HepG2 (cell line): ENCODE data around the gene MEAF6. TPM values are rescaled to one million over a fixed set of nuclear protein-coding genes. Genes with fewer than 3 reads are reported as not detected.

Source experiments
- BCL3 ChIP-seq: sonication (generic); formaldehyde crosslinking; IDR thresholded peaks from 2 replicates; pipeline ENCODE4 v1.5.1; 2020; ENCODE audit warnings: mild to moderate bottlenecking, missing genetic modification reagents, moderate library complexity
- HNRNPH1 ChIP-seq: fragments of 200-400 bp; formaldehyde crosslinking; optimal IDR thresholded peaks from 2 replicates; pipeline ENCODE3; 2017; ENCODE audit warnings: mild to moderate bottlenecking, low read depth, low read length
- JARID2 ChIP-seq: sonication (generic); formaldehyde crosslinking; IDR thresholded peaks from 2 replicates; pipeline ENCODE4 v1.8.1; 2023; ENCODE audit warnings: missing genetic modification reagents, inconsistent platforms; ENCODE audit not compliant: insufficient replicate concordance
- NCOA5 ChIP-seq: sonication (generic); formaldehyde crosslinking; IDR thresholded peaks from 2 replicates; pipeline ENCODE4 v1.4.0; 2020; ENCODE audit warnings: missing genetic modification reagents
- NFYC ChIP-seq: IDR thresholded peaks from 2 replicates; pipeline ENCODE4 v1.6.1; 2016; ENCODE audit warnings: missing genetic modification reagents, missing compliant biosample characterization
- ZNF121 ChIP-seq: sonication (generic); formaldehyde crosslinking; IDR thresholded peaks from 2 replicates; pipeline ENCODE4 v1.5.0; 2020; ENCODE audit warnings: mild to moderate bottlenecking, missing genetic modification reagents
- ZNF468 ChIP-seq: sonication (generic); formaldehyde crosslinking; IDR thresholded peaks from 2 replicates; pipeline ENCODE4 v1.8.0; 2022; ENCODE audit warnings: mild to moderate bottlenecking, moderate library complexity, missing genetic modification reagents
- ZNF562 ChIP-seq: sonication (generic); formaldehyde crosslinking; IDR thresholded peaks from 2 replicates; pipeline ENCODE4 v1.8.0; 2022; ENCODE audit warnings: missing genetic modification reagents, borderline replicate concordance
- ZNF839 ChIP-seq: sonication (generic); formaldehyde crosslinking; IDR thresholded peaks from 2 replicates; pipeline ENCODE4 v1.4.0; 2020; ENCODE audit warnings: missing genetic modification reagents, mild to moderate bottlenecking, borderline replicate concordance
- polyA plus RNA-seq, 8 experiments: library from polyadenylated mRNA; depleted of rRNA in 3 of 8; stranded (reverse) in 7 of 8; unstranded in 1 of 8; fragments of >200 nt; fragmentation: Illumina TruSeq in 4 of 8; extraction: Trizol in 4 of 8; gene quantifications; 2 replicates each; pipeline versions ENCODE4 v1.2.1 to v1.2.3, GENCODE V29; 2011 to 2016; ENCODE audit warnings: low read depth in 4 of 8, missing spikeins in 1 of 8, mixed read lengths in 1 of 8; ENCODE audit not compliant: insufficient read depth in 1 of 8
- total RNA-seq, 5 experiments: library from RNA; depleted of rRNA; stranded (reverse); fragments of >200 nt; fragmentation: Illumina TruSeq; extraction: Trizol; gene quantifications; 2 replicates each; pipeline ENCODE4 v1.2.3, GENCODE V29; 2016; ENCODE audit warnings: low read depth in 1 of 5
- TF ChIP-seq, protein P1 (sequence below): sonication (generic); formaldehyde crosslinking; IDR thresholded peaks from 2 replicates; pipeline ENCODE4 v1.4.0; 2020; ENCODE audit warnings: missing genetic modification reagents, borderline replicate concordance
- TF ChIP-seq, protein P2 (sequence below), 2 experiments: sonication (generic) in 1 of 2; formaldehyde crosslinking in 1 of 2; IDR thresholded peaks; 2 replicates each; pipeline versions ENCODE4 v1.4.0 to v1.6.1; 2016 to 2020; ENCODE audit warnings: borderline replicate concordance in 1 of 2, low read depth in 1 of 2, mild to moderate bottlenecking in 1 of 2, missing genetic modification reagents in 1 of 2
- TF ChIP-seq, protein P3 (sequence below): sonication (generic); formaldehyde crosslinking; IDR thresholded peaks from 2 replicates; pipeline ENCODE4 v1.5.0; 2020; ENCODE audit warnings: missing genetic modification reagents, mild to moderate bottlenecking, borderline replicate concordance
- TF ChIP-seq, protein P4 (sequence below): sonication (generic); formaldehyde crosslinking; conservative IDR thresholded peaks from 2 replicates; pipeline ENCODE4 v1.4.0; 2020; ENCODE audit warnings: mild to moderate bottlenecking, missing genetic modification reagents, moderate library complexity

The MEAF6 gene
- total and polyA plus RNA-seq, 2 of the 13 experiments (the other 11 are each of a cell fraction or from before 2014, with no cell fraction given): 29.5 to 45.6 TPM

- TF ChIP-seq, protein P1, sequence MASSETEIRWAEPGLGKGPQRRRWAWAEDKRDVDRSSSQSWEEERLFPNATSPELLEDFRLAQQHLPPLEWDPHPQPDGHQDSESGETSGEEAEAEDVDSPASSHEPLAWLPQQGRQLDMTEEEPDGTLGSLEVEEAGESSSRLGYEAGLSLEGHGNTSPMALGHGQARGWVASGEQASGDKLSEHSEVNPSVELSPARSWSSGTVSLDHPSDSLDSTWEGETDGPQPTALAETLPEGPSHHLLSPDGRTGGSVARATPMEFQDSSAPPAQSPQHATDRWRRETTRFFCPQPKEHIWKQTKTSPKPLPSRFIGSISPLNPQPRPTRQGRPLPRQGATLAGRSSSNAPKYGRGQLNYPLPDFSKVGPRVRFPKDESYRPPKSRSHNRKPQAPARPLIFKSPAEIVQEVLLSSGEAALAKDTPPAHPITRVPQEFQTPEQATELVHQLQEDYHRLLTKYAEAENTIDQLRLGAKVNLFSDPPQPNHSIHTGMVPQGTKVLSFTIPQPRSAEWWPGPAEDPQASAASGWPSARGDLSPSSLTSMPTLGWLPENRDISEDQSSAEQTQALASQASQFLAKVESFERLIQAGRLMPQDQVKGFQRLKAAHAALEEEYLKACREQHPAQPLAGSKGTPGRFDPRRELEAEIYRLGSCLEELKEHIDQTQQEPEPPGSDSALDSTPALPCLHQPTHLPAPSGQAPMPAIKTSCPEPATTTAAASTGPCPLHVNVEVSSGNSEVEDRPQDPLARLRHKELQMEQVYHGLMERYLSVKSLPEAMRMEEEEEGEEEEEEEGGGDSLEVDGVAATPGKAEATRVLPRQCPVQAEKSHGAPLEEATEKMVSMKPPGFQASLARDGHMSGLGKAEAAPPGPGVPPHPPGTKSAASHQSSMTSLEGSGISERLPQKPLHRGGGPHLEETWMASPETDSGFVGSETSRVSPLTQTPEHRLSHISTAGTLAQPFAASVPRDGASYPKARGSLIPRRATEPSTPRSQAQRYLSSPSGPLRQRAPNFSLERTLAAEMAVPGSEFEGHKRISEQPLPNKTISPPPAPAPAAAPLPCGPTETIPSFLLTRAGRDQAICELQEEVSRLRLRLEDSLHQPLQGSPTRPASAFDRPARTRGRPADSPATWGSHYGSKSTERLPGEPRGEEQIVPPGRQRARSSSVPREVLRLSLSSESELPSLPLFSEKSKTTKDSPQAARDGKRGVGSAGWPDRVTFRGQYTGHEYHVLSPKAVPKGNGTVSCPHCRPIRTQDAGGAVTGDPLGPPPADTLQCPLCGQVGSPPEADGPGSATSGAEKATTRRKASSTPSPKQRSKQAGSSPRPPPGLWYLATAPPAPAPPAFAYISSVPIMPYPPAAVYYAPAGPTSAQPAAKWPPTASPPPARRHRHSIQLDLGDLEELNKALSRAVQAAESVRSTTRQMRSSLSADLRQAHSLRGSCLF: no peak
- TF ChIP-seq ZNF839 (CRISPR knock-in tag) (no peak), BCL3 (CRISPR knock-in tag) (no peak), ZNF468 (no peak), NFYC (CRISPR knock-in tag) (no peak), ZNF562 (CRISPR knock-in tag) (no peak), JARID2 (CRISPR knock-in tag) (no peak), HNRNPH1 (no peak), ZNF121 (CRISPR knock-in tag) (no peak), NCOA5 (CRISPR knock-in tag) (no peak)
- TF ChIP-seq, protein P2, sequence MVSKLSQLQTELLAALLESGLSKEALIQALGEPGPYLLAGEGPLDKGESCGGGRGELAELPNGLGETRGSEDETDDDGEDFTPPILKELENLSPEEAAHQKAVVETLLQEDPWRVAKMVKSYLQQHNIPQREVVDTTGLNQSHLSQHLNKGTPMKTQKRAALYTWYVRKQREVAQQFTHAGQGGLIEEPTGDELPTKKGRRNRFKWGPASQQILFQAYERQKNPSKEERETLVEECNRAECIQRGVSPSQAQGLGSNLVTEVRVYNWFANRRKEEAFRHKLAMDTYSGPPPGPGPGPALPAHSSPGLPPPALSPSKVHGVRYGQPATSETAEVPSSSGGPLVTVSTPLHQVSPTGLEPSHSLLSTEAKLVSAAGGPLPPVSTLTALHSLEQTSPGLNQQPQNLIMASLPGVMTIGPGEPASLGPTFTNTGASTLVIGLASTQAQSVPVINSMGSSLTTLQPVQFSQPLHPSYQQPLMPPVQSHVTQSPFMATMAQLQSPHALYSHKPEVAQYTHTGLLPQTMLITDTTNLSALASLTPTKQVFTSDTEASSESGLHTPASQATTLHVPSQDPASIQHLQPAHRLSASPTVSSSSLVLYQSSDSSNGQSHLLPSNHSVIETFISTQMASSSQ (IDR thresholded peaks at IDR 0.05; ENCODE audit: low read depth): no peak
- TF ChIP-seq, protein P2 (CRISPR knock-in tag; IDR thresholded peaks at IDR 0.05; ENCODE audit: borderline replicate concordance): no peak
- TF ChIP-seq, protein P3, sequence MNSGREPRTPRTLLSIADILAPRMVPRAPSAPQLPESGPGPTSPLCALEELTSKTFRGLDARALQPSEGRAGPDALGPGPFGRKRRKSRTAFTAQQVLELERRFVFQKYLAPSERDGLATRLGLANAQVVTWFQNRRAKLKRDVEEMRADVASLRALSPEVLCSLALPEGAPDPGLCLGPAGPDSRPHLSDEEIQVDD: no peak
- TF ChIP-seq, protein P4, sequence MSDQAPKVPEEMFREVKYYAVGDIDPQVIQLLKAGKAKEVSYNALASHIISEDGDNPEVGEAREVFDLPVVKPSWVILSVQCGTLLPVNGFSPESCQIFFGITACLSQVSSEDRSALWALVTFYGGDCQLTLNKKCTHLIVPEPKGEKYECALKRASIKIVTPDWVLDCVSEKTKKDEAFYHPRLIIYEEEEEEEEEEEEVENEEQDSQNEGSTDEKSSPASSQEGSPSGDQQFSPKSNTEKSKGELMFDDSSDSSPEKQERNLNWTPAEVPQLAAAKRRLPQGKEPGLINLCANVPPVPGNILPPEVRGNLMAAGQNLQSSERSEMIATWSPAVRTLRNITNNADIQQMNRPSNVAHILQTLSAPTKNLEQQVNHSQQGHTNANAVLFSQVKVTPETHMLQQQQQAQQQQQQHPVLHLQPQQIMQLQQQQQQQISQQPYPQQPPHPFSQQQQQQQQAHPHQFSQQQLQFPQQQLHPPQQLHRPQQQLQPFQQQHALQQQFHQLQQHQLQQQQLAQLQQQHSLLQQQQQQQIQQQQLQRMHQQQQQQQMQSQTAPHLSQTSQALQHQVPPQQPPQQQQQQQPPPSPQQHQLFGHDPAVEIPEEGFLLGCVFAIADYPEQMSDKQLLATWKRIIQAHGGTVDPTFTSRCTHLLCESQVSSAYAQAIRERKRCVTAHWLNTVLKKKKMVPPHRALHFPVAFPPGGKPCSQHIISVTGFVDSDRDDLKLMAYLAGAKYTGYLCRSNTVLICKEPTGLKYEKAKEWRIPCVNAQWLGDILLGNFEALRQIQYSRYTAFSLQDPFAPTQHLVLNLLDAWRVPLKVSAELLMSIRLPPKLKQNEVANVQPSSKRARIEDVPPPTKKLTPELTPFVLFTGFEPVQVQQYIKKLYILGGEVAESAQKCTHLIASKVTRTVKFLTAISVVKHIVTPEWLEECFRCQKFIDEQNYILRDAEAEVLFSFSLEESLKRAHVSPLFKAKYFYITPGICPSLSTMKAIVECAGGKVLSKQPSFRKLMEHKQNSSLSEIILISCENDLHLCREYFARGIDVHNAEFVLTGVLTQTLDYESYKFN (CRISPR knock-in tag): no peak
These were observed 39.7 kb downstream of the MEAF6 start (continued) for GRCh38 chr1:37474697-37475379.
